ENCODE measurements around the gene CD2AP.
"Not testable (repeated sequence)": the region's sequence is repeated elsewhere in the genome, so short reads cannot be mapped to it uniquely, and the experiment has no call there.

The CD2AP gene

DNA sequence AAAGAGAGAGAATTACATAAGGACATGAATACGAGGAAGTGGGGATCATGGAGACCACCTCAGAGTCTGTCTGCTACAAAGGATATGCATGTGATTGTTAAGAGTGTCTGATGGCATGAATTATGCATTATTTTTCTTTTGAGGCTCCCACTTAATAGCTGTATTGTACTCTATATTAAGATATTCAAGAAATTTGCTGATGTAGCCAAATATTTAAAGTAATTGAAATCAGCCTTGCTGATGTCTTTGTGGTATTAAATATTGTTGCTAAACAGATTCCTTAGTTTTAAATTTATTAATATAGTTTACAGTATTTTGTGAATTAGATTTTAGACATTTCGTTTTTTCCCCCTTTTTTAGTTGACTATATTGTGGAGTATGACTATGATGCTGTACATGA, 25.3 kb downstream of the CD2AP start:
- DNase-seq, result no peak

DNA sequence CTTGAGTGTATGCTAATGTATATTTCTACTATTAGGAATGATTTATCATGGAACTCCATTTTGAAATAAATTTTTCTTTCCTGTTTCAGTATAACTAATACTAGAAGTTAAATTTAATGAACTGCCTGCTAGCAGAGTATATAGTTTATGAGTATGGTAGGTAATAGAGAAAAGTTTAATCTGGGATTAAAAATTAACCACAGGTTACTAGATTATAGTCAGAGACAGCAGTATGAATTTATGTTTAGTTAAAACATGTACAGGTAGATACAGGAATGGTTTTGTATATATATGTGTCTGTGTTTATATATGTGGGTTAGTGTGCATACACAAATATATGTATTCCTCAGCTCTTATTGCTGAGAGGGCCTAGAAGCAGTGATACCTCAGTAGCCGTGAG, 32.3 kb downstream of the CD2AP start:
- no peak for DNase-seq

DNA sequence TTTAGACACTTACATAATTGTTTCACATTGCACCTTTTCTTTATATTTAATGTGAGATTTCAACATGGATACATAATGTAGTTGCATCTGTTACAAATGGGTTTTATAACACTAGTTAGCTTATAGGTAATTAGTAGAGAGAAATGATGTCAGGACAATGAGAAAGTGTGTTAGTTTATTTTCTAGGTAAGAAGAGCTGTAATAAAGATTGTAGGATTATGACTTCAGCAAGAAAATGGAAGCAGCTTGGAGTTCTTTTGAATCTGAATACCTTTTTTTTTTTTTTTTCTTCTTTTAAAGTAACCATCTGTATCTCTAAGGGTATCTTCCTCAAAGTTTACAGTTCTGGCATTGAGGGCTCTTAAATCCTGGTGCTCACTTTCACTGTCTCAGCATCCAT, 35.3 kb downstream of the CD2AP start:
- no peak for DNase-seq

DNA sequence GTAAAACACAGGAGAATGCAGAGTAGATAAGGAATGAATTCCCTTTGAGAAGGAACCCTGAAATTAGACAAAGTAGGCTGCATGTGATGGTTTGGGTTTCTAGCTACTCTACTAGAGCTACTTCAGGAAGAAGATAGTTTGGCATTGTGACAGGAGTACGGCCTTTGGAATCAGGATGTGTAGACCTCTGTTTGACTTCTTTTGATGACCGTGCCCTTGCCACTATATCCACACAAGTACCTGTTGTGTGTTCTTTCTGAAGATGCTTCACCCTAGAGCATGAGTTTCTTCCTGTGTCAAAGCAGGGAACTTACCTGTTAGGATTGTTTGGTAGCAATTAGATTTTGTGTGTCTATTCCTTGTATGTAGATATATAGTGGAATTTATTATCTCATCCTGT, 41.7 kb downstream of the CD2AP start:
- DNase-seq, result no peak

DNA sequence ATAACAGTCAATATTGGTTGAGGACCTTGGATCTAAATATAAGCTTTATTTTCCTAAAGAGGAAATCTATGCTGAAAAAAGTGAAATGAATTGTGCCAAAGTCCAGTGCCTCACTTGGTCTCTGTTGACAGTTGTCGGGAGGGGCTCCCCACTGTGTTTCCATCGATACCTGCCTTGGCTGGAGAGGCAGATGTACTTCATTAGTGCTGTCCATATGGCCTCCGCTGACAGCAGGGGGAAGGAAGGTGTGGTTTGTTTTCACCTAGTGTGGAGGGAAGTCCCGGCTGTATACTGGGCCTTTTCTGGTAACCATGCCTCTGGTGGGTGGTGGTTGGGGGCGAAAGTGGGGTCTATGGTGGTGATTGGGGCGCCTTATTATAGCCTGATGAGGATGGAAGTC, 42.7 kb downstream of the CD2AP start:
- no peak for DNase-seq

DNA sequence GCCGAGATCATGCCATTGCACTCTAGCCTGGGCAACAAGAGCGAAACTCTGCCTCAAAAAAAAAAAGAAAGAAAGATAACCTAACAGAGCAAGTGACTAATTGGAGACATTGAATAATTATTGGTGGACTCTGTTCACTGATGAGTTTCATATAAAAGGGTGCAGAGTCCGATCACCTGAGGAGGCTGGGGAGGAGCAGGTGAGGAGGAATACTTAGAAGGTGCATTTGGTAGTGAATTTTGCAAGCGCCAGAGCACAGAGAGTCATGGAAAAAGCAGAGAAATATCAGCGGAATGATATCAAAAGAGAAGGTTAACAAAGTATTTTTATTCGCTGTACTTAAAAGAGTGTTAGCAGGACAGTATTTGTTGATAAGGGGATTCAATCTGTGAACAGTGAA, 44.4 kb downstream of the CD2AP start:
- no peak for DNase-seq

DNA sequence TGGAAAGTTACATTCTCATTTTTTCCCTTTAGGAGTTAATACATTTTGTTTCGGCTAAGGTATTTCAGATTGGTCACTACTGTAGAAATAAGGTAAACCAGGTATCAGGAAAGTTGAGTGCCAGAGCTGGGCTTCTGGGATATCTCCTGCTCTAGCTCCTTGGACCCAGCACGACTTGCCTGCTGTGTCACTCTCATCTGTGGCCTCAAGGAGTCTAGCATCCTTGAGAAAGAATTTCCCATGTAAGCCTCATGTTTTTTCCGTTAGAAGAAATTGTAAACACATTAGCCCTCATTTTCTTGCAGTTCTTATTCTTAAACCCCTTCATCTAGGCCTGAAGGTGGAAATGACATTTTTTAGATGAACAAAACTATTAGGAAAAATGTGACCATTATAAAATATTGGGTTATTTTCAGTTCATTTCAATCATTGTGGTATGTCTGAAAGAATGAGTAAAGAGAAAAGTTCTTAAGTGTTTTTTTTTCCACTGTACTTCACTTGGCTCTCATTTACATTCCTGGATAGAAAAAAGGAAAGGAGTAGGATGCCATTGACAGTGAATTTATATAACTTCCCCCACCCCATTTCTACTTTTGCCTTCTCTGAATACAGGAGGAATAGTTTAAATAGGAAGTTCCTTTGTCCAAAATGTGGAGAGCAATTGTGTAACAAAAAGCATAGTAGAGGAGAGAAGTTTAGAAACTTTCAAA, 46.7 kb downstream of the CD2AP start:
- no peak for DNase-seq

DNA sequence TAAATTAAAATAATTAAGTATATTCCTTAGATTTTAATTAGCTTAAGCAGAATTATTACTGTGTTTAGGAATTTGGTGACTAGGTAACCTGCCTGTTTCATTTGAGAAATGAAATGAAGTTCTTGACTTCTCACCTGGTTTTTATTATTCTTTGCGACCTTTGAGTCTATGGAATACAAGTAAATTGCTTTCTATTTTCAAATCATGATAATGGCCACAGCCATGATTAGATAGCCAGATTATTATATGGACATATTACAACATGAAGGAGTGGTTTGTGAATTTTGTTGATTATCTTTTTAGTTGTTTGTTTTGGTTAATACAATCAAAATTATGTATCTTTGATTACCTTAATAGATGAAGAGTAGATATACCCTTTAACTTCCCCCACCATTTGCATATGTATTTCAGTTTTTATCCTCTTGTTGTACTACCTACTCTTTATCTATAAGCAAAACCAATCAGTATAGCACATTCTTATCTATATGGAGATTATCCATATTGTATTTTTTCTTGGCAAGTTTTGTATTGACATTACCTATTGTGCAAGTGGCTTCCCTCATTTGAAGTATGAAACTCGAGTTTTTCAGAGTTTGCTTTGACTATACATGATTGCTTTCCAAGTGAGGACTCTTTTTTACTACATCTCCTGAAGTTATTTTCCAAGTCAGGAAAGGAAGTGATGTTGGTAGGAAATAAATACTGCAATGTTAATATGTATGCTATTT, 47.9 kb downstream of the CD2AP start:
- DNase-seq, result no peak

DNA sequence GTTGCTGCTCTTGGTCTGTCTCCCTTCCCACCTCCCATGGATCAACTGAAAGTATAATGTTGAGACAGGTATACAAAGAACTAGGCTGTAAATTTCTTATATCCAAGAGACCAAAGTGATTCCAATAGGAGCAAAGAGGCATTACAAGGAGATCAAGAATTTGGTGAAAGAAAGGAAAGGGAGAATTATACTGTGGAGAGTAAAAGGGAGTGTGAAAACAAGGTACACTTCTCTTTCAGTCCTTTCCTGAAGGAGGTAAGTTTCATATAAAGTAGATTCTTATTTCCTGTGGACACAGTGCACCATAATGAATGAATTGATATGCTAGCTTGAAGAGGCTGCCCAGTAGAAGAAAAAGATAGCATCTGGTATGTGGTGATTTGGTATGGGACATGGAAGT, 49.7 kb downstream of the CD2AP start:
- no peak for DNase-seq

DNA sequence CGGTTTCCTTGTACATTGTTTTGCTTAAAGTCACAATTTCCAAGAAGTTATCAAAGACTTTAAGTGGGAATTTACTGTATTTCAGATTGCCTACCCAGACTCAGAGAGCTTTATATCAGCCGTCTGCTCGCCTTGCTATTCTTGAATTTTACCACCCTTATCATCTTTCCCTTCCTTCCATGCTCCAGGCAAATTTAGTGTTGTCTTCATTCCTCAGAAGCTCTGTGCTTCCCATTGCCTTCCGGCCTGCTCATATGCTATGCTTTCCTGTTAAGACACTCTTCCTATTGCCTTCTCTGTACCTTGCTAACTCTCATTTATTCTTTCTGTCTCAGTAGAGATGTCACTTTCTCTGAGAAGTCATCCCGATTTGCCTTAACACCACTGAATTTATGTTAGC, 52.1 kb downstream of the CD2AP start:
- no peak for DNase-seq

DNA sequence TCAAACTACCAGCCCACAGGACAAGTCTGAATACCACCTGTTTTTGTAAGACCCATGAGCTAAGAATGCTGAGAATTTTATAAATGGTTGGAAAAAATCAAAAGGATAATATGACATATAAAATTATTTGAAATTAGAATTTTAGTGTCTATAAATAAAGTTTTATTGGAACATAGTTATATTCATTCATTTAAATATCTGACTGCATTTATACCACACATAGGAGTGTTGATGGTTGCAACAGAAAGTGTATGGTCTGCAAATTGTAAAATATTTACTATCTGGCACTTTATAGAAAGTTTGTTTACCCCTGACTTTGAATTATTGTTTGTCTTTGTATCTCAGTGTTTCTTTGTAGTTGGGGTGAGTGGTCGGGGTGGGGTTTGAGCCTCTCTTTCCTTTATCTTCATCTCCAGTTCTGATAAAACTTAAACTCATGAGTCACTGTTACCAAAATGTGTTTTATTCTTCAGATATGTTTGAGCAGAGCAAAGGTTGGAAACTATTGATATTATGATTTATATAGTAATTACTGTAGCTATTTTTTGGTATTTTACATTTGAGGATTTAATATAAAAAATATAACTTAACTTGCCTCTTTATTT, 55.5 kb downstream of the CD2AP start:
- DNase-seq, result no peak

DNA sequence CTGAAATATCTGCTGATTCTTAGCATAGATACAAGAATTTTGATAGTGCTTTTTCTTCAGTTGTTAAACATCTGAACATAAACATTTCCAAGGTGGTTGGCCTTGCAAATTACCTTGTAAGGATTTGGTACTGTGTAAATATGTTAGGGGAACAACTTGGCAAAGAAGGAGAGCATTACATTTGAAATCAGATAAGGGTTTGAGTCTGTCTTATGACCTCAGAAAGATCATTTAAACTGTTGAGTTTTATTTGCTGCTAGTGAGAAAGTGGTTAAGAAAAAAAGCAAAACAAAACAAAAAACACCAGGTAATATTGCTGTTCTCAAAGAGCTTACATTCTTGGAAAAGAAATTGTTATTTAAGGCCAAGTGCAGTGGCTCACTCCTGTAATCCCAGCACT, 56.5 kb downstream of the CD2AP start:
- no peak for DNase-seq

DNA sequence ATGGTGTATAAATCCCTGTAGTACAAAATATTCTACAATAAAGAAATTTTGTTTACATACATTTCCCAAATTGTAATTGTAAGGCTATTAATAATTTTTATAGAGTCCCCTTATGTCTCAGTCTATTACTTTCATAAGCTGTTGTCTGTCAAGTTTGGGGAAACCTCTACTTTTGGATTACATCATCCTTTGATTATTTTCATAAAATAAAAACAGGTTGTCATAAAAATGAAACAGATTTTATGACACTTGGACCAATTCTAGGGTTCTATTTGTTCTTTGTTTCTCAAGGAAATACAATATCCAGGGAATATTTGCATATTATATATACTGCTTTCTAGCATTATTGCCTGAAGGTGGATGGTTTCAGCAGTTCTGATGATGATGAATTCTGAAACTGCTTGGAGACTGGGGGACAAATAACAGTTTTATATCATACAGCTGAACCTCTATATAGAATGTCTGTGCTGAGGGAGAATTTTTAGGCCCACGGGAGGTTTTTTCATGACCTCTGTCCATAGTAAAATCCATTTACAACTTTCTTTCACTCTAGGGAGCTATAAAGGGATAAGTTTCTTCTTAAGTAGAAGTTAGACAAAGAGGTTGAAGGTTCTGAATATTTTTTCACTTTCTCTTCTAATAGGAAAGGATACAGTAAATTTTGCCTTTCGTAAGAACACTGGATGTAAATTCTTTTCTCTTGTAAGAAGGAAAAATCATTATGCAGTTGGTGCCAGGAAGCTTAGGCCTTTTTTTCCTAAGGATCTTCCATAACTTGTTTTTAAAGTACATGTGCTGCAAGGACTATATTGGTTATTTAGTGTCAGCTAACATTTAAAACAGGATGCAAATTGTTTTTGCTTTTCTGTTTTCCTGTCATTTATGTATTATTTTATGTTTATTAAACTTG, 58.0 kb downstream of the CD2AP start:
- no peak for DNase-seq

DNA sequence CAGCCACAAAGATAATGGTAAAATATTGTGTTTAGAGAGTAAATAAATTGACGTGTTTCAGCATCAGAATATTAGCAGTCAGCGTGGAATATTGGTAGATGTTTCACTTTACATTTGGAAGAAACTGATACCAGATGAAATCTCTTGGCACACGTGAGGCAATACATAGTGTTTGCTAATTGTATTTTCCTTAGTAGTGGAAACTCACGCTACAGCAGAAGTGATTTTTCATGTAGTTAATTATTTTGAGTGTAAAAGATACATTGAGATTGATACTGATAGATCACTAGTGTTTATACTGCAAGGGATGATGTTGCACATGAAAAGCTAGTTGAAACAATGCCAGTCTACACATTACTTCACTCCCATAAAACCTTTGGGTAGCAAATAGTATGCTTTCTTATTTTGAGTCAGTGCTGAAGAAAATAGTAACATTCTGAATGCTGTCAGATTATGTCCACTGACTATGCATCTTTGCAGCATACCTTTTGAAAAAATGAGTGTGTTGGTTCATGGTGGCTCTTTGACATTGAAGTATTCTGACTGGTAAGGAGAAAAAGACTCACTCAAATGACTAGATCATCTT, 59.3 kb downstream of the CD2AP start:
- no peak for DNase-seq

DNA sequence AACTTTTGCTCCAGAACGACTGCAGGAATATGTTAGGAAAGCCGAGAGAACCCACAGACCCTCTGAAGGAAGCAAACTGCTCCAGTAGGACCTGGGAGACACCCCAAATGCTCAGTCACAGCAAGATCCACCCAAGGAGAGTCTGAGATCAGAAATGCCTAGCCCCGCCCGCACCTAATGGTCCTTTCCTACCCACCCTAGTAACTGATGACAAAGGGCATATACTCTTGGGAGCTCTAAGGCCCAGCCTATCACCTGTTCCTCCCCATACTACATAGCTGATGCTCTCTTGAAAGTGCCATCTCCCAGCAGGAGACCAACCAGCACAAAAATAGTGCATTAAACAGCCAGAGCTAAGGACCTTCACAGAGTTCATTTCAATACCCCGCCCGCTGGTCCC, 67.6 kb downstream of the CD2AP start:
- no peak for DNase-seq

DNA sequence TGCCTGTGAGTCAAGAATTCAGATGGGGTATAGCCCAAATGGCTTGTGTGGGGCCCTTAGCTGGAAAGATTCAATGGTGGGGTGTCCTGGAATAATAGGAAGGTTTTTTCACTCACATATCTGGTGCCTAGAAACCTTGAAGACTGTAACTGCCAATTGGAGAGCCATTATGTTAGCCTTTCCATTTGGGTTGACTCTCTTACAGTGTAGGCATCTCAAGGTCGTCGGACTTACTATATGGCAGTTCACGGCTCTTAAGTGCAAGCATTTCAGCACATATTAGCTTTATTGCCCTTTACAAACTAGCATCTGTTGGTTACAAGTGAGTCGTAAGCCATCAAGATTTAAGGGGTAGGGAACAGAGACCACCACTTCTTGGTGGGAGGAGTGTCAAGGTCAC, 74.1 kb downstream of the CD2AP start:
- no peak for DNase-seq

DNA sequence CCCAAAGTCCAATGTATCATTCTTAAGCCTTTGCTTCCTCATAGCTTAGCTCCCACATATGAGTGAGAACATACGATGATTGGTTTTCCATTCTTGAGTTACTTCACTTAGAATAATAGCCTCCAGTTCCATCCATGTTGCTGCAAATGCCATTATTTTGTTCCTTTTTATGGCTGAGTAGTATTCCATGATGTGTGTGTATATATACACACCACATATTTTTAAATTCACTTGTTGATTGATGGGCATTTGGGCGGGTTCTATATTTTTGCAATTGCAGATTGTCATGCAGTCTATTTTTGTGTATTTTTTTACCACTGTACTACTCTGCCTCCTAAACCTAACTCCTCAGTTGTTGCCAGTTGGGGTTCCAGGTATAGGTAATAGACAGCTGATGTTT, 74.7 kb downstream of the CD2AP start:
- no peak for DNase-seq

DNA sequence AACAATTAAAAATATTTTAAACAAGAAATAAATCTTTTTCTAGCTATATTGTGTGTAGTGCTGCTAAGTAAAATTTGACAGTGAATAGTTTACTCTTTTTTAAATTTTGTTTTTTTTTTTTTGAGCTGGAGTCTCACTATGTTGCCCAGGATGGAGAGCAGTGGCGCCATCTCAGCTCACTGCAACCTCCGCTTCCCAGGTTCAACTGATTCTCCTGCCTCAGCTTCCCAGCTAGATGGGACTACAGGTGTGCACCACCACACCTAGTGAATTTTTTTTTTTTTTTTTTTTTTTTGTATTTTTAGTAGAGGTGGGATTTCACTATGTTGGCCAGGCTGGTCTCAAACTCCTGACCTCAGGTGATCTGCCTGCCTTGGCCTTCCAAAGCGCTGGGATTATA, 75.7 kb downstream of the CD2AP start:
- not testable (repeated sequence) for DNase-seq

DNA sequence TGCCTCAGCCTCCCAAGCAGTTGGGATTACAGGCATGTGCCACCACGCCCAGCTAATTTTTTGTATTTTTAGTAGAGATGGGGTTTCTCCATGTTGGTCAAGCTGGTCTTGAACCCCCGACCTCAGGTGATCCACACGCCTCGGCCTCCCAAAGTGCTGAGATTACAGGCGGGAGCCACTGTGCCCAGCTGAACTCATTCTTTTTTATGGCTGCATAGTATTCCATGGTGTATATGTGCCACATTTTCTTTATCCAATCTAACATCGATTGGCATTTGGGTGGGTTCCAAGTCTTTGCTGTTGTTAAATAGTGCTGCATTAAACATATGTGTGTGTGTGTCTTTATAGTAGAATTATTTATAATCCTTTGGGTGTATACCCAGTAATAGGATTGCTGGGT, 78.9 kb downstream of the CD2AP start:
- DNase-seq, result not testable (repeated sequence)

DNA sequence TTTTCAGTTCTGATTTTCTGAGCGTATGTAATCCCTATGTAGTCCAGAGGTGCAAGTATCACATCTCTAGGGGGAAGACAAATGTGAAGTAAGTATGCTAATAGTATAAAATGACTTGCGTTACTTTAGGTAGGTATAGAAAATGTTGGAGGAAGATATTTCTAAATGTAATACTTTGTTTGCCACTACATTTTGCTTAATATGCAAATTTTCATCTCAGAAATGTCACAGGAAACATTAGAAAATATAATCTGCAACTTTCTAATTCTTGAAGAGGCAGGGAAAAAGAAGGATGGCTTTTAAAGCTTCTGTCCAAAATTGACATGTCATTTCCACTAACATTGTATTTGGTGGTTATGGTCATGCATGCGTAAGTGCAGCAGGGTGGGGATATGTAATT, 85.6 kb downstream of the CD2AP start:
- DNase-seq, result no peak

DNA sequence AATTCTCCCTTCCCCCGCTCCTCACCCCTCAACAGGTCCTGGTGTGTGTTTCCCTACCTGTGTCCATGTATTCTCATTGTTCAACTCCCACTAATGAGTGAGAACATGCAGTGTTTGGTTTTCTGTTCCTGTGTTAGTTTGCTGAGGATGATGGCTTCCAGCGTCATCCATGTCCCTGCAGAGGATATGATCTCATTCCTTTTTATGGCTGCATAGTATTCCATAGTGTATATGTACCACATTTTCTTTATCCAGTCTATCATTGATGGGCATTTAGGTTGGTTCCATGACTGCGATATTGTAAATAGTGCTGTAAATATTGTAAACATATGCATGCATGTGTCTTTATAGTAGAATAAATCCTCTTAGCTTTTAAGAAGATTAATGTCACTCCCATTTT, 89.0 kb downstream of the CD2AP start:
- DNase-seq, result not testable (repeated sequence)

DNA sequence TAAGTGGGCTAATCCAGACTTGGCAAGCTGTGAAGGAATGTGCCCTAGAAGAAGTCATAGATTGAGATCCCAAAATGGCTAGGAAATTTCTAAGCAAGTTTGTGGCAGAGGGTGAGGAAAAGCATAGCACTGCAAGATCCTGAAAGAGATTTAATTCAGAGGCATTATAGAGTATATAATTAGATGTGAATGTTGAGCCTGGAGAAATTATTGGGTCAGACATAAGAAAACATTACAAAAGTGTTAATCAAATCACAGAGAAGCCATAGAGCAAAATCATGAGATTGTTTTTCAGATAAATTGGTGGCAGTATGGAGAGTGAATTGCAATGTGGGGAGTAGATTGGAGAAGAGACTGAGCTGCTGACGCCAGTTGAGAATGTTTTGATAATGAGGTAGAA, 90.0 kb downstream of the CD2AP start:
- DNase-seq, result no peak

DNA sequence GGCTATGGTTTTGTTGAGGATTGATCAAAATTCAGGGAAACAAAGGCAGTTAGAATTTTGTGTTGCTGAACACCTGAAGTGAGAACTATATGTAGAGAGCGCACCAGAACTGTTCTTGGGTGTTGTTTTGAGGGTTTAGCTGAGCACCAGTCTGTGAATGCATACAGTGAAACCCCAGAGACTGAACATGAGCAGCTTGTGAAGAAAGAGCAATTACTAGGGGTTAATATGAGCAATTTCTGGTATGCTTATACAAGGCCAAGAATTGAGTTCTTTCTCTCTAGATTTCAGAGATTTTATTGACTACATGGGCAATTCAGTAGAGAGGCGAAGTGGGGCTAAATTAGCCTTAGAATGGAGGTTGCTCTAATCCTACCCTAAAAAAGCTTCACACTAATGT, 93.9 kb downstream of the CD2AP start:
- DNase-seq, result no peak
